GF-D8 (cell line): ENCODE data around the gene RECQL.
"Not testable (repeated sequence)": the region's sequence is repeated elsewhere in the genome, so short reads cannot be mapped to it uniquely, and the experiment has no call there.

Experiments
- DNase-seq: peaks from one replicate; lab custom pipeline; 2025; lab: John Stamatoyannopoulos, UW

RECQL gene

DNA sequence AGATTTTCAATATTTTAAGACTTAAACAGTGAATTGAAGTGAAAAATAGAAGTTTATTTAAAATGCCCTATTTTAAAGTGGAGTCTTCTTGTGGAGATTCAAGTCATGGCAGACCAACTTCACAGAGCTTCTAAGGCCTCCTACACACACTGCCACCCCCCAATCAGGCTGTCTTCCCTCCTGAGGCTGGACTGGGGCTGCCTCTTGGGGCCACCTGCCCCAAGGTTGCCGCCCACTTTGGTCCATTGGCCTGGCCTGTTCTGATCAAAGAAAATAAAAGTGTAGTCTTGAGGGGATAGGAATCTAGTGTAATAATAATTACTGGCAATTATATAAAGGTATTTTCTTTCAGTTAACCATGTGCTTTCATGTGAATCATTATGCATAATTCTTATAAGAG is 1.4 kb upstream of the RECQL start:
- DNase-seq, result no peak

DNA sequence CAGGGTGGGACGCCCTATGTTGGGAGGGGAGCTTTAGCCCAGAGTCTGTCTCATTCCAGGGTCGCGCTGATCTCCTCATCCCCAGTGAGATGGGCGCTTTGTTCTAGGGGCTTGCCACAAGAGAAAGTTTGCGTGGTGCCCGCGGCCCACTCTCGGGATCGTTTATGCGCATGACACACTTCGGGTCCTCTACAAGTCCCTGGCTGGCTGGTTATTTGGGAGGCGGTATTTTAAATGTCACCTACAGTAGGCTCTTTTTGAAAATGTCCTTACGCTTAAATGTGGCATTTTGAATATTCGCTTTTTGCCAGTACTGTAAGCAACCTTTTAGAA is 695 bp upstream of the RECQL start:
- no peak for DNase-seq

DNA sequence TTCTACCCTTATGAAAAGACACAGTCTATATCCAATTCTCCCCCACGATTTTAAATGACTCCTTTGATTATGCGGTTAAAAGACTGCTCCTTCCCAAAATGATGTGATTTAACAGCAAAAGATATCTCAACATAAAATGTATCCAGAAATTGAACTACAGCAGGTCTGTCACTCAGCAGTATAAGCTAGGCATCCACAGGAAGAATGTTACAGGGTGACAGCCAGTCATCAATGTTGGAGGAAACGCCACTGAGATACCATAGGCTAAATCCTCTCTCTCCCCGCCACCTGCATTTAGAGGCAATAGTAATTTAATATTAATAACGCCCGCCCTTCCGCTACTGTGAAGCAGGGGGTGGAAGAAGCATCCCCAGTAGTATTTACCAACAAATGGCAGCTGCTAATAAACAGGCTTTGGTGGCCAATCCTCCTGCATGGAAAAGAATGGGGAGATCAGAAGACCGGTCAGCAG is 613 bp downstream of the RECQL start:
- DNase-seq, result no peak

DNA sequence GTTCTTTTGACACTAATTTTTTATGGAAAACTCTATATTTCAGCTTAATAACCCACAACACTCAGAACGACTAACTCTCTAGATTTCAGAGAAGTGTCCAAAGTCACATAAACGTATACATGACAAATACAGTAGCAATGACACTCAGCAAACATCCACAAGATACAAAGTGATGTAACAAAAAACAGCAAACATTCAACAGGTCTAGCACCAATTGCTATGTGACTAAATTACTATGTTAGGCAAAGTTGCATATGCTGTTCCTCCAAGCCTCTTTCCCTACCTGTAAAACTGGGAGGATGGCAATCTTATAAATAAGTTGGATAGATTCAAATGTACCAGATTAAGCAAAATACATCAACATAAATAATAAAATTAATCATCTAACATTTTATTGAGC is 1.7 kb downstream of the RECQL start:
- DNase-seq, result no peak

DNA sequence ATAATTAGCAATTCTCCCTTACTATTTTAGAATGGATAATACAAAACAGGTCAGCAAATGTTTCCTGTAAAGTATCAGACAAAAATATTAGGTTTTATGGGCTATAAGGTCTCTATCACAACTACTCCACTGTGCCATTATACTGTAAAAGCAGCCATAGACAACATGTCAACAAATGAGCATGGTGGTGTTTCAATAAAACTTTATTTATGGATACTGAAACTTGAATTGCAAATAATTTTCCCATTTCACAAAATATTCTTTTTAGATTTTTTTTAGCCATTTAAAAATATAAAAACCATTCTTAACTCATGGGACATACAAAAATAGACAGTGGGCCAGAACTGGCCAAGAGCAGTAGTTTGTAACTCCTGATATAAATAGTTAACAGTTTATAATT is 15.4 kb downstream of the RECQL start:
- DNase-seq, result no peak

DNA sequence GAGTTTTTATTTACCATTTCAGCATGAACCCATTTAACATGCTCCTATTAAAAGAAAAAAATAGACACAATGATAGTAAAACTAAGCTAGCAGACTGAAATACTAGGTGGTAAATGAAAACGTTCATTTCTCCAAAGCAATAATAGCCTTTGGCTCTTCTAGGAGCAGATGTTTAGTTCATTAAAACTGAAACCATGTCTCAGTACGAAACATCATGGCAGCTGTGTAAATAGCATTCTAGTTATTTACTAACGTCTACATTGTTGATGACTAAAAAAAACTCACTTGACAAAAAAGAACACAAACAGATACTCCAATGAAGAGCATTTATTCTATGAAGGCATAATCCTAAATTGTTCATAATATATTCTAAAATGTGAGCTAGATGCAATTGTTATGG is 17.9 kb downstream of the RECQL start:
- DNase-seq, result no peak

DNA sequence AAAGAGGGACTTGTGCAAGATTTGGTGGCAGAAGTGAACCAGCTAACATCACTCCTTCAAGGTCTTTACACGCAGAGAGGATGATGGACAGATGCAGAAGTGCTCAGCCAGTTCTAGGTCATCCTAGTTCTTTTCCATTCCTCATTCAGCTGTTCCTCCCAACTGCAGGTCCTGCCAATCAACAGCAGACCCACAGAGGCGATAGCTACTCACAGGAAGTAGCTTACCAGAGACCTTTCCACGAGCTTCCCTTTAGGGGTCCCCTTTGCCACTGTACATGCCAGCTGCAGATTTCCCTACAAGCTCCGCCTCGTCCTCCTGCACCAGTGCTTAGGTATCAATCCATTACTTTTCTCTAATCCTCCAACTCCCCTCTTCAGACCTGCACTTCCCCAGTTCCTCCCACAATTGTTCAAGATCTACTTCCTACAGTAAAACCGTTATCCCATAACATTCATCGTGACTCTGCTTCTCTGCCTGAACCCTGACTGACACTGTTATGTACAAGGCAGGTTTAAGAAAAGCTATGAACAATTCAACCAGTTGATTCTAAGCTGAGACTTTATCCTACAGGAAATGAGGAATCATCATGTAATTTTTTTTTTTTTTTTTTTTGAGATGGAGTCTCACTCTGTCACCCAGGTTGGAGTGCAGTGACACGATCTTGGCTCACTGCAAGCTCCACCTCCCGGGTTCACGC is 22.5 kb downstream of the RECQL start:
- peak; percentile 2 for DNase-seq

DNA sequence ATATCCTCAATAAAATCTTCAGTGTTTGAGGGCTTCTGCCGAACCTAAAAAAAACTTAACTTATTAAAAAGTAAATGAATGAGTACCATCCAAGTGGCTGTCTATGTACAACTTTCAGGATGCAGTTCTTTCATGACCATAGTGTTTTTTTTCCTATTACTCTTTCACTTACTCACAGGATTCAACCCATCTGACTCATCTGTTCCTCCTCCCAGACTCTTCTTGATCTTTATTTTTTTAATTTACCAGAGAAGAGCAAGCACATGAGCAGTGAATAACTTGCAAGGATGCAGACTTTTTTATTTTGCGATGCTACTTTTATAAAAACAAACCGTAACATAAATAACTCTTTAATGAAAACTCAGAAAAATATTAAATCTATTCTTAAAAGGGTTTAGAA is 24.5 kb downstream of the RECQL start:
- DNase-seq, result no peak

DNA sequence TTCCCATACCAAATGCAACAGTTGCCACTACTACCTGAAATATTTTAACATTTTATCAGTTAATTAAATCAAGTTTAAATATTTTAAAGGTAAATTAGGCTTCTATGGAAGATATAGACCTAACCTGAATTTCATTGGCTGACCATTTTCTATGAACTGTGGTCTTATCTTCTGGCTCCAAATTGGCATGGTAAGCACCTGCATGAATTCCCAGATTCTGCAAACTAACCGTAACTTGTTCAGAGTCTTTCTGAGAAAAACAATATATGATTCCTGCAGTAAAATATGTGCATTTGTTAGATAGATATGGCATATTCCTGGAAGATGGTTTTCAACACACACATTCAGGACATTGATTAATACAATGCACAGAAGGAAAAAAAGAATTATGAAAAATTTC is 25.9 kb downstream of the RECQL start:
- no peak for DNase-seq

DNA sequence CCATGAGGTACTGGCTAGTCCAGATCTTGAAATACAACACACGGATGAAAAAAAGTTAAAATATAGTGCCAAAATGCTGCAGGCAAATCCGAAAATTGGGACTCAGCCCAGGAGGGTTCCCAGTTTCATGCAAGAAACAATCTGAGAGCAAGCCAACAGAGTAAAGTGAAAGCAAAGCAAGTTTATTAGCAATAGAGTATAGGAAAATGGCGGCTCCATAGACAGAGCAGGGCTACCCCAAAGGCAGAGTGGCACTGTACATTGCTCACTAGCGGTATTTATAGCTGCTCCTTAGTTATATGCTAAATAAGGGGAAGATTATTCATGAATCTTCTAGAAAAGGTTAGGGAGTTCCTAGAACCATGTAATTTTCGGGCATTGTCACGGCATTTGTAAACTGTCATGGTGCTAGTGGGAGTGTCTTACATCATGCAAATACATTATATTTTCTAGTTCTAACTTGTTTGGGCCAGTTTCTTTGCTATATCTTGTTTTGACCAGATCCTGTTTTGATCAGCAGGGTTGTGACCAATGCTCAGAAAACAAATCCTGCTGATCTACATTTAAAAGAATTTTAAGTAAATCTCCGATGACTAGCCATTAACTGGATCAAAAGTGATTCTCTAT is 29.1 kb downstream of the RECQL start:
- no peak for DNase-seq

DNA sequence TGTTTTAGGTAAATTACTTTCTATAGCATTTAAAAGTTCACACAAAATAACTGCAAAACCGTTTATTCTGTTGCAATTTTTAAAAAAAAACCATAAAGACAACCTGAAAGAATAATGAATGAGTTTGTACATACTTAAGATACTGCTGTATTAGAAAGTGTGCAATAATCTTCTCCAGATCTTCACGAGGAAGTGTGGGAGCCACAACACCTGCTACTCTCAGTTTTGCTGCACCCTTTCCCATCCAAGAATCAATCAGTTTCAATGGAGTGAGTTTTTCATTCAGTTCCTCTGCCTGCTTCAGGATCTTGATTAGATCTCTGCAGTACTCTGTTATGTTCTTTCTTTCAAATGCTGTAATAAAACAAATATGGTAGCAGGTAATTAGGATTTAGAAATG is 30.1 kb downstream of the RECQL start:
- no peak for DNase-seq

DNA sequence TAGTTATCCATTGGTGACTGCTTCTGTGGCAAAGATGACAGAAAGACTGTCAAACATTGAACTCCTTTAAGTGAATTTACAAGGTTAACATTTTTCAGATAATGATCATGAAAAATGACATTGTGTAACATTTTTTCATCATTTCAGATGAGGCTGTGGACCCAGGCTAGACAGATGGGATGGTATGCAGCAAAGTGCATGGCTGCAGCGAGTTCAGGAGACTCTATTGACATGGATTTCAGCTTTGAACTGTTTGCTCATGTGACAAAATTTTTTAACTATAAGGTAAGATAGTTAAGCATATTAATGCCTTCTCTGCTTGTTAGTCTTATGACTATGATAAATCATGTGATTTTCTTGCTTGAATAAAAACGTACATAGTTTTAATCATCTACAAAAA is 34.1 kb downstream of the RECQL start:
- not testable (repeated sequence) for DNase-seq

DNA sequence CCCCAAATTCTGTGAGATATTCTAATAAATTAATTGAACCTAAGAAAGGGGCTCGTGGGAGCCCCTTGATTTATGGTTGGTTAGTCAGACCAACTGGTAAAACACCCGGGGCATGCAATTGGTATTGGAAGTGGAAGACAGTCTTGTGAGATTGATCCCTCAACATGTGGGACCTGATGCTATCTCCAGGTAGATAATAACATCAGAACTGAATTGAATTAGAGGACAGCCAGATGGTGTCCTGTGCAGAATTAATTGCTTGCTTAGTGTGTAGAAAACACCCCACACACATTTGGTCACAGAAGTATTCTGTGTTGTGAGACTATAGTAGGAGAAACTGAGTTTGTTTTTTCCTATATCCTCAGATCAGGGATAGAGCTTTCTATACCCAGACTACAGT is 42.0 kb downstream of the RECQL start:
- no peak for DNase-seq

DNA sequence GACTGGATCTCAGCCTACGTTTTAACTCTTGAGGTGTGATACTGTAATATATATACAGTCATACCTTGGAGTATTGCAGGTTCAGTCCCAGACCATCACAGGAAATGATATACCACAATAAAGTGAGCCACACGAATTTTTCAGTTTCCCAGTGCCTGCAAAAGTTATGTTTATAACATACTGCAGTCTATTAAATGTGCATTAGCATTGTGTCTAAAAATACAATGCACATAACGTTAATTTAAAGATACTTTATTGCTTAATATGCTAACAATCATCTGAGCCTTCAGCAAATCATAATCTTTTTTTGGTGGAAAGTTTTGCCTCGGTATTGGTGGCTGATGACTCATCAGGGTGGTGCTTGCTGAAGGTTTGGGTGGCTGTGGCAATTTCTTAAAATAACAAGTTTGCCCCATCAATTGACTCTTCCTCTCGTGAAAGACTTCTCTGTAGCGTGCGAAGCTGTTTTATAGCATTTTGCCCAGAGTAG is 45.1 kb downstream of the RECQL start:
- no peak for DNase-seq

DNA sequence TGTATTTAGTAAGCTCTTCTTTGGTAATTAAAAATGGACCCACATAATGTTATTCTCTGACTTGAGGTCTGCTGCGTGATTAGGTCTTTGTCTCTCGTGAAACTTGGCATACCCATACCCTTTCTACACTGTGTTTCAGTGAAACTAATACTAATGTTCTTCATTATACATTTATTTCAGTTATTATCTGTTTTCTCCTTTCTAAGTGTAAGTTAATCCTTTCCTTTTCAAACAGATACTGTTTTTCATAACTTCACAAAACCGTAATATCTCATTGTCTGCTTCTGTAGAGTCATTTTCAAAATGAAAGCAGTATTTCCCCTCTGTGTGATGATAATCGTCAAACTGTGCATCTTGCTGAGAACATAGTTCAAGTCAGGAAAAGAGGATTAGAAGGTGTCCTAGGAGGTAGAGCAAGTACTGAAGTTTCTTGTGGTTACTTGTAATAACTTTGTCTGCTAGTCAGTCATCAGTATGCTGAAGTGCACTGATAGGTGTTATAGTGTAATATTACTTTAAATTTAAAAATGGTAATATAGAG is 48.1 kb downstream of the RECQL start:
- DNase-seq, result no peak

DNA sequence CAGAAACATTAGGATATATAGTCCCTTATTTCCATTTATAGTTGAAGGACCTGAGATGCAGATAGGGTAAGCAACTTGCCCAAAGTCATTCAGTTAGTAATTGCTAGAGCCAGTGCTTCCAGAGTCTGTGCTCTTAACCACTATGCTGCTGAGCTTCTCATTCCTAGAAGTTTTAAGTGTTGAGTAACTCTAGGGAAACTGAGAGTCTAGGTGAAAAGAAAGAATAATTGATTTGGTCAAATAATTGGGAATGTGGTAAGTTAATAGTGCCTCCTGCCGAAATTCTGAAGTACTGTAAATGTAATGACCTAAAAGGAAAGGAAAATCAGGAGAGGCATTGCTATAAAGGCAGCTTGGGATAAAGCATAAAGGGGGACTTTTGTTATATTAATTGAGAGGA is 49.9 kb downstream of the RECQL start:
- no peak for DNase-seq

DNA sequence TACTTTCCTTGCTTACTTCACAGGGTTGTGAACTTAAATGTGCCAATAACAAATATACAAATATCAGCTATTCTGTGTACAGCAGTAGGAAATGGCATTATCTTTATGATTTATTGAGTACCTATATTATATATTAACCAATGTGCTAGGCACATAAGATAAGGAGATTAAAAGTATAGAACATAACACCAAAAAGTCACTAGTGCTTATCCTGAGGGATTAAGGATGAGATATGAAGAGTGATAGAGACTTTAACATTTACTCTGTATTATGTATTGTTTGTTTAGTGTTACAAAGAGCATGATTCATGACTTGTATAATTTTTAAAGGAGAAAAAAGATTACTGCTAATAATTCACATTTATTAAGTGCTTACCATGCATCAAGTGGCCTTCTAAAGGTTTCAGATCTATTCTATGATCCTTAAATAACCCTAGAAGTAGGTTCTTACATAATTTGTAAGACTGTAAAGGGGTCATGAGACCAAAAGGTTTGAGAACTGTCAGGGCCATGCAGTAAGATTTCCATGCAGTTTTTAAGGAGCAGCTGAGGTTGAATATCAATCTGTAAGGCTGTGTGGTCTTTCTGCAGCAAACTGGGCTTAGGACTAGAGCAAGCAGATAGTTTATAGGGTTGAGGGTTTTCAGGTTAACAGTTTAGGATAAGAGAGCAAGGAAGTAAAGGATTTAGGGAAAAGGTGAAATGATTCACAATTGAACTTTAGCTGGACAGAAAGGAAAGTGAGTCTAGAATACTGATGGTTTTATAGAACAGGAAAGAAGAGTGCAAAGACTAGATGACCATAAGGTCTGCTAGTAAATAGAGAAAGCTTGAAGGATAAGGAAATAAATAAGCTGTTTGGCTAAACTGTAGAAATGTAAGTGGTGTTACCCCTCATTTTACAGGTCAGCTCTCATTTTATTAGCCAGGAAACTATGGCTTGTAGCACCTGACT is 57.0 kb downstream of the RECQL start:
- no peak for DNase-seq

DNA sequence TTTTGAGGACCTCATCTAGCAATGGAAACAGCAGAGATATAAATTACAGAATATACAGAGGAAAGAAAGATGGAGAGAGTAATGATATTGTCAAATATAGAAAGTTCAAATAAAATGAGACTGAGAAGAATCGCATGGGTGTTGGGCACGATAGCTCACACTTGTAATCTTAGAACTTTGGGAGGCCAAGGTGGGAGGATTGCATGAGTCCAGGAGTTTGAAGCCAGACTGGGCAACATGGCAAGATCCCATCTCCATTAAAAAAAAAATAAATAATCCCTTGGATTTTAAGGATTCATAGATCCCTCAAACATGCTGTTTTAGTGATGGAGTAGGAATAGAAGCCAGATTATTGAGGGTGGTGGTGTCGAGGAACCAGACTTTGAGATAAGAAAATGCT is 62.1 kb downstream of the RECQL start:
- no peak for DNase-seq

DNA sequence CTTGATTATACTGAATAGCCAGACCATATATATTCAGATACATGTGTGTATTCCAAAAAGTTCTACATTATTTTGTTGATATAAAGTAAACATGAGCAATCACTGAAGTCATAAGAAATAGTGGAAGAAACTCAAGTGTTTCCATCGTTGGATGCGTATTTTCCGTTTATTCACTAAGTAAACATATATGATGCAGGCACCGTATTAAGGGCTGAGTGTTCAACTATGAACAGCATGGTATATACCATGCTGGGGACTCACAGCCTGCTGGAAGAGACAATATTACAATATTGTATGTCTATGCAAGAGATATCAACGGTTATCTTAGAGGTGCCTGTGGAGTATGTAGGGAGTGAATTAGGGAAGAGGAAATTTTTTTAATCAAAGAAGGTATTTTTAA is 62.8 kb downstream of the RECQL start:
- no peak for DNase-seq

DNA sequence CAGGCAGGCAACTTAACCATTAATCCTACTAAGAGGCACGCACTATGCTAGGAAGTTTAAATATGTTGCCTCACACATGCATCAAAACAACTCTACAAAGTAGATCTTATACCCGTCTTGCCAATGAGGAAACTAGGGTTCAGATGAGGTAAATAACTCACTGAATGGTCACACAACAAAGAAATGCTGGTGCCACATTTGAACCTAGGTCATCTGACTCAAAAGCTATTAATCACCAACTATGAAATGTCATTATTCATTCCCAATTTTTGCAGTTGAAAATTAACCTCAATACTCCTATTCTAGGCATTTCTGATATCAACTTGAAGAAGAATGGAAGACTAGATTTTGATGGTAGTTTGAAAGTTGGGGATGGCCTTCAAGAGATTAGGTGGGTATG is 66.7 kb downstream of the RECQL start:
- DNase-seq, result no peak

DNA sequence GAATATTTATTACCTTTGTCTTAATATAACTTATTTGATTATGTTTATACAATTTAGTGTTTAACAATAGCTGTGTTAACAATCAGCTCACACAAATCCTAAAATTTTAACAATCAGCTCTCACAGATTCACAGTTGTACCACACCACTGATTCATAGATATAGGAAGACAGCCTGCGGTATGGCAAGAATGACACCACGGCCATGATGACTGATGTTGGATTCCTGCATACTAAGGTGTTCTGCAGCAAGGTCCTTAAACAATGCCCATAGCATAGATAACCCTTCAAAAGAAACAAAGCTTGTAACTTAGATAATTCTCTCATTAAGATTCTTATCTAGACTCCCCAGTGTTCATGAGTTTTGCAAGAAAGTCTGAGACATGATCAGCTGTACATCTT is 67.9 kb downstream of the RECQL start:
- no peak for DNase-seq

DNA sequence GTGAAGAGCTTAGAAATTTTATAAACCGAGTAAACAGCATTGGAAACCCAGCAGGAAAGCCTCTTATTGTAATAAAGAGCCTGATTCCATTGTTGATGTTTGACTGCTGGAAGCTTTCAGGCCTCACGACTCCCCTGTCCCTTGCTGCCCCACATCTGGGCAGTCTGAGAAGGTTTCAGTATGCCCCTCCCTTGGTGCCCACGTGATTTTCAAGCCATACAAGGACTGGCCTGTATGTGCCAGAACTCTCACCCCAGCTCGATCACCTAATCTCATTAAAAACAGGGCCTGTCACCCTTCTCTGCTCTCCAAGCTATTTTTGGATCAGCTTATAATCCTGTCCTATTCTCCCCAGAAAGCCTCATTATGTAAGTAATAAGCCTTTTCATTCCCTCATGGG is 71.4 kb downstream of the RECQL start:
- no peak for DNase-seq

DNA sequence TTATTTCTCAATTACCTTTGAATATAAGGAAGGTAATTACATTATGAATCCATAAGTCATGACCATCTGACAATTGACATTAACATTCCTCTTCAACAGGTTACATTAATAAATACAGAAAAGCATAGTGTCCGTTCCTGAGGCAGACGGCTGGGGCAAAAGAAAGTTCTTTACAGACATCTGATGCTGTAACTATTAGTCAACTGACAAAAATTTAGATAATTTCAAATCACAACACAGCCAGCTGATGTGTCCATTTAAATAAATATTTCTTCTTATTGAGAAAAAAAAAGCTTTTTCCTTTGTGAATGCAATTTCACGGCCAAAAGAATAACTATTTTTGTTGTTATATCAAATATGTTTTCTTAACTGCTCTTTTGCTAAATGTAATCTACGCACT is 73.2 kb downstream of the RECQL start:
- DNase-seq, result no peak
